ENCODE results near the gene STAT3. TPM values are rescaled to one million over a fixed set of nuclear protein-coding genes. Genes with fewer than 3 reads are reported as not detected.
A peak's percentile ranks its signal among the peaks of the same experiment; 100 is the strongest.

Gene STAT3
- total and polyA plus RNA-seq, 2 of the 13 experiments (the other 11 are each of a cell fraction or from before 2014, with no cell fraction given) = 61.8 to 62.4 TPM

DNA sequence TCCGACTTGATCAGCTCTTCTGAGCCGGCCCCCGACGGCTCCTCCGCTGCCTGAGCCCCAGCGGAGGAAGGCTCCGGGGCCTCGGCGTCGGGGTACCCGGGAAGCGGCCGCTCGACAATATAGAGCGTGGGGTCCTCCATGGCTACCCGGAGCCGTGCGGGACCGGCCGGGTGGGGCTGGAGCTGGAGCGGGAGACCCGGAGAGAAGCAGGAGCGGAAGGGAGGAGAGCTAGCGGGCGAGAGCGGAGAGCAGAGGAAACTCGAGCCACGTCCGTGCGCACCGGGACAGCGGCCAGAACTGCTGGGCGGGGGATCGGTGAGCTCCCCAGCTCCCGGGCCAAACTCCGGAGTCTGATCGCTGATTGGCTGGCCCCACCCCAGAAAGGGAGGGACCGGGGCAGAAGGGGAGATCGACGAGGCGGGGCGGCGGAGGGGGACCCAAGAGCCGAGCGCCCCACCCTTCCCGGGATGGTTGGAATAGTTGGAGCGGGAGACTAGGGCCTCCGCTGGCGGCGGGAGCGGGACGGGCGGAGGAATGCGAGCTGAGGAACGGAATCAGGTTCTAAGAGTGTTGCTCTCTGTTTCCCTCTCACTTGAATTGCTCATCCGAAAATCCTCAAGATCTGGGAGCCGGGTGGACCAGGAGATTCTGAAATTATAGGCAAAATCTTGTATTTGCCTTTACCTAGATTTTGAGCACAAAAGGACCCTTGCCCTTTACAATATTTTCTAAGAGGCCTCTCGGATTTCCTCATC lies 34.9 kb upstream of the STAT3 start, which contains the start of gene CAVIN1 (continued):
- peak; percentile 89 for TF ChIP-seq ZNF687 (CRISPR knock-in tag; IDR thresholded peaks at IDR 0.05)
- TF ChIP-seq ZNF264 (CRISPR knock-in tag; IDR thresholded peaks at IDR 0.05) = no peak
- TF ChIP-seq, protein P1, sequence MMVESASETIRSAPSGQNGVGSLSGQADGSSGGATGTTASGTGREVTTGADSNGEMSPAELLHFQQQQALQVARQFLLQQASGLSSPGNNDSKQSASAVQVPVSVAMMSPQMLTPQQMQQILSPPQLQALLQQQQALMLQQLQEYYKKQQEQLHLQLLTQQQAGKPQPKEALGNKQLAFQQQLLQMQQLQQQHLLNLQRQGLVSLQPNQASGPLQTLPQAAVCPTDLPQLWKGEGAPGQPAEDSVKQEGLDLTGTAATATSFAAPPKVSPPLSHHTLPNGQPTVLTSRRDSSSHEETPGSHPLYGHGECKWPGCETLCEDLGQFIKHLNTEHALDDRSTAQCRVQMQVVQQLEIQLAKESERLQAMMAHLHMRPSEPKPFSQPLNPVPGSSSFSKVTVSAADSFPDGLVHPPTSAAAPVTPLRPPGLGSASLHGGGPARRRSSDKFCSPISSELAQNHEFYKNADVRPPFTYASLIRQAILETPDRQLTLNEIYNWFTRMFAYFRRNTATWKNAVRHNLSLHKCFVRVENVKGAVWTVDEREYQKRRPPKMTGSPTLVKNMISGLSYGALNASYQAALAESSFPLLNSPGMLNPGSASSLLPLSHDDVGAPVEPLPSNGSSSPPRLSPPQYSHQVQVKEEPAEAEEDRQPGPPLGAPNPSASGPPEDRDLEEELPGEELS (CRISPR knock-in tag; IDR thresholded peaks at IDR 0.05) = peak; percentile 65; the same call in 1 of the 2 replicates
- 0 out of 2 replicates have a peak, but pooled peaks have one; percentile 54 for TF ChIP-seq LRRFIP1 (CRISPR knock-in tag; conservative IDR thresholded peaks at IDR 0.05)
- TF ChIP-seq ZNF317 (CRISPR knock-in tag; IDR thresholded peaks at IDR 0.05) = peak; percentile 81
- no peak for TF ChIP-seq KLF9 (CRISPR knock-in tag; IDR thresholded peaks at IDR 0.05; ENCODE audit: low read depth)
- TF ChIP-seq, protein P2, sequence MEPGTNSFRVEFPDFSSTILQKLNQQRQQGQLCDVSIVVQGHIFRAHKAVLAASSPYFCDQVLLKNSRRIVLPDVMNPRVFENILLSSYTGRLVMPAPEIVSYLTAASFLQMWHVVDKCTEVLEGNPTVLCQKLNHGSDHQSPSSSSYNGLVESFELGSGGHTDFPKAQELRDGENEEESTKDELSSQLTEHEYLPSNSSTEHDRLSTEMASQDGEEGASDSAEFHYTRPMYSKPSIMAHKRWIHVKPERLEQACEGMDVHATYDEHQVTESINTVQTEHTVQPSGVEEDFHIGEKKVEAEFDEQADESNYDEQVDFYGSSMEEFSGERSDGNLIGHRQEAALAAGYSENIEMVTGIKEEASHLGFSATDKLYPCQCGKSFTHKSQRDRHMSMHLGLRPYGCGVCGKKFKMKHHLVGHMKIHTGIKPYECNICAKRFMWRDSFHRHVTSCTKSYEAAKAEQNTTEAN (CRISPR knock-in tag; conservative IDR thresholded peaks at IDR 0.05) = peak; percentile 72; the same call in 1 of the 2 replicates
- TF ChIP-seq, protein P3, sequence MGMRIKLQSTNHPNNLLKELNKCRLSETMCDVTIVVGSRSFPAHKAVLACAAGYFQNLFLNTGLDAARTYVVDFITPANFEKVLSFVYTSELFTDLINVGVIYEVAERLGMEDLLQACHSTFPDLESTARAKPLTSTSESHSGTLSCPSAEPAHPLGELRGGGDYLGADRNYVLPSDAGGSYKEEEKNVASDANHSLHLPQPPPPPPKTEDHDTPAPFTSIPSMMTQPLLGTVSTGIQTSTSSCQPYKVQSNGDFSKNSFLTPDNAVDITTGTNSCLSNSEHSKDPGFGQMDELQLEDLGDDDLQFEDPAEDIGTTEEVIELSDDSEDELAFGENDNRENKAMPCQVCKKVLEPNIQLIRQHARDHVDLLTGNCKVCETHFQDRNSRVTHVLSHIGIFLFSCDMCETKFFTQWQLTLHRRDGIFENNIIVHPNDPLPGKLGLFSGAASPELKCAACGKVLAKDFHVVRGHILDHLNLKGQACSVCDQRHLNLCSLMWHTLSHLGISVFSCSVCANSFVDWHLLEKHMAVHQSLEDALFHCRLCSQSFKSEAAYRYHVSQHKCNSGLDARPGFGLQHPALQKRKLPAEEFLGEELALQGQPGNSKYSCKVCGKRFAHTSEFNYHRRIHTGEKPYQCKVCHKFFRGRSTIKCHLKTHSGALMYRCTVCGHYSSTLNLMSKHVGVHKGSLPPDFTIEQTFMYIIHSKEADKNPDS (CRISPR knock-in tag; IDR thresholded peaks at IDR 0.05) = no peak
- TF ChIP-seq MAZ (IDR thresholded peaks at IDR 0.05; ENCODE audit: borderline replicate concordance, low read depth, low read length) = peak; percentile 69
- peak; percentile 72; the same call in 1 of the 2 replicates for TF ChIP-seq MAZ (CRISPR knock-in tag; IDR thresholded peaks at IDR 0.05; ENCODE audit: low read depth)
- TF ChIP-seq TBX2 (CRISPR knock-in tag; IDR thresholded peaks at IDR 0.05; ENCODE audit: borderline replicate concordance) = peak; percentile 46; the same call in 1 of the 2 replicates
- TF ChIP-seq ZNF350 (CRISPR knock-in tag; IDR thresholded peaks at IDR 0.05; ENCODE audit: borderline replicate concordance, low read depth) = peak; percentile 92
- peak; percentile 25; the same call in 1 of the 2 replicates for TF ChIP-seq STAG1 (CRISPR knock-in tag; IDR thresholded peaks at IDR 0.05)
